ENCODE results near the gene NCK2. TPM values are rescaled to one million over a fixed set of nuclear protein-coding genes. Genes with fewer than 3 reads are reported as not detected.

NCK2 gene
- total RNA-seq, 1 experiment from 2014 or later: 75.4 TPM

- CTCF ChIA-PET: interaction anchor here (0.7 kb wide), 1 partner anchor 174 kb away, joined by 3 read pairs; no protein-coding TSS in a partner anchor
- peaks cover 77% of the 10 kb centered on the region for H3K4me1 Mint-ChIP-seq
Observed at GRCh38 chr2:105754994-105755393, 10.3 kb downstream of the NCK2 start.

GRCh38 chr2:105755895-105756294, 11.2 kb downstream of the NCK2 start:
- POLR2A ChIA-PET: interaction anchor here (0.6 kb wide), 1 partner anchor 150 kb away, joined by 5 read pairs; no protein-coding TSS in a partner anchor
- H3K4me3 Mint-ChIP-seq: no peak overlapping the region
- no peak for TF ChIP-seq CREM (CRISPR knock-in tag; IDR thresholded peaks at IDR 0.05)
- TF ChIP-seq ATF6 (CRISPR knock-in tag; IDR thresholded peaks at IDR 0.05): no peak
- TF ChIP-seq RELA (CRISPR knock-in tag; IDR thresholded peaks at IDR 0.05; ENCODE audit: borderline replicate concordance): no peak
- TF ChIP-seq PREB (CRISPR knock-in tag; IDR thresholded peaks at IDR 0.05; ENCODE audit: borderline replicate concordance): no peak
- no peak for TF ChIP-seq MLX (CRISPR knock-in tag; IDR thresholded peaks at IDR 0.05)
- no peak for TF ChIP-seq PRRX2 (CRISPR knock-in tag; IDR thresholded peaks at IDR 0.05)
- TF ChIP-seq ZSCAN18 (CRISPR knock-in tag; IDR thresholded peaks at IDR 0.05): no peak
- no peak for TF ChIP-seq ZNF416 (CRISPR knock-in tag; IDR thresholded peaks at IDR 0.05)
- no peak for TF ChIP-seq USF2 (CRISPR knock-in tag; IDR thresholded peaks at IDR 0.05)
- TF ChIP-seq ESRRA (CRISPR knock-in tag; IDR thresholded peaks at IDR 0.05; ENCODE audit: borderline replicate concordance): no peak
- H3K27me3 Mint-ChIP-seq (ENCODE audit: low read depth): no peaks in the 10 kb centered on the region
- DNase-seq (ENCODE audit: low spot score): no peak
- peaks cover 79% of the 10 kb centered on the region for H3K4me1 Mint-ChIP-seq
- CTCF ChIA-PET: interaction anchor here (1.0 kb wide), 1 partner anchor 13 kb away, joined by 3 read pairs; no protein-coding TSS in a partner anchor
- no peaks in the 10 kb centered on the region for H3K9me3 Mint-ChIP-seq
- H3K27ac Mint-ChIP-seq: no peak overlapping the region; the same call in 1 of the 2 replicates
- ATAC-seq: no peak
- peaks cover 4% of the 10 kb centered on the region for H3K36me3 Mint-ChIP-seq

More at GRCh38 chr2:105754994-105755393, 10.3 kb downstream of the NCK2 start:
- Mint-ChIP-seq H3K9me3 (peaks cover 5% of the 10 kb centered on the region; the same call in 1 of the 2 replicates), H3K27ac (peak overlapping the region; percentile 50; the same call in 1 of the 2 replicates), H3K4me3 (peak overlapping the region; percentile 5; the same call in 1 of the 2 replicates), H3K27me3 (ENCODE audit: low read depth) (no peaks in the 10 kb centered on the region), H3K36me3 (peaks cover 10% of the 10 kb centered on the region)
- POLR2A ChIA-PET: no interaction called here
- DNase-seq (ENCODE audit: low spot score) (no peak), ATAC-seq (no peak)
- no peak for TF ChIP-seq IRF1 (CRISPR knock-in tag; IDR thresholded peaks at IDR 0.05)
- TF ChIP-seq SMAD3 (CRISPR knock-in tag; IDR thresholded peaks at IDR 0.05; ENCODE audit: borderline replicate concordance): no peak
- no peak for TF ChIP-seq STAT6 (CRISPR knock-in tag; conservative IDR thresholded peaks at IDR 0.05; ENCODE audit: low read depth)
- no peak for TF ChIP-seq KAT7 (CRISPR knock-in tag; IDR thresholded peaks at IDR 0.05; ENCODE audit: borderline replicate concordance)

Data from WTC11 (cell line).